GM12875 (cell line): ENCODE data around the gene RTN4RL2.

ENCODE experiments used
- H3K4me3 ChIP-seq: one replicate; pipeline ENCODE4 v1.5.1; 2011; ENCODE audit warnings: low read depth, low read length, control low read depth
- TF ChIP-seq, protein P1 (sequence below): IDR thresholded peaks from 2 replicates; pipeline ENCODE4 v1.5.1; 2011; ENCODE audit warnings: low read depth, mild to moderate bottlenecking, control low read depth, inconsistent platforms, low read length, moderate library complexity, borderline replicate concordance; ENCODE audit not compliant: insufficient read depth

RTN4RL2 gene

DNA sequence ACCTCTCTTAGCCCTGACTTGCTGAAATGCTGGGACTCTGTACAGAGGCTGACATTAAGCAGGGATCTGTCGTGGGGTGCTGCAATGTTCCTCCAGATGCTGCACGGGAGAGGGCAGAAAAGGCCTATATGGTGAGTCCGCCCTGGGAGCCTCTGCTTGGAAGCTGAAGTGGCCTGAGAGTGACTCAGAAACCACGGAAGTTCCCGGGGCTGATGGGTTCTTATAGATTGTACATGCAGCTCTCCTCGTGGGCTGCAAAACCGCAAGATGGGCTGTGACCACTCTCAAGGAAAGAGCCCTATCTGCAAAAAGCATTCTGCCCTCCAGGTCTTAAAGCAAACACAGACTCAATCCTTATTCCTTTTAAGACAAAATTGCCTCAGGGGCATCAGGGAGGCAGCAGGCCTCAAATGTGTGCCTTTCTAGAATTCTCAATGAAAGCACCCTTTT is 27.6 kb upstream of the RTN4RL2 start:
- TF ChIP-seq, protein P1, sequence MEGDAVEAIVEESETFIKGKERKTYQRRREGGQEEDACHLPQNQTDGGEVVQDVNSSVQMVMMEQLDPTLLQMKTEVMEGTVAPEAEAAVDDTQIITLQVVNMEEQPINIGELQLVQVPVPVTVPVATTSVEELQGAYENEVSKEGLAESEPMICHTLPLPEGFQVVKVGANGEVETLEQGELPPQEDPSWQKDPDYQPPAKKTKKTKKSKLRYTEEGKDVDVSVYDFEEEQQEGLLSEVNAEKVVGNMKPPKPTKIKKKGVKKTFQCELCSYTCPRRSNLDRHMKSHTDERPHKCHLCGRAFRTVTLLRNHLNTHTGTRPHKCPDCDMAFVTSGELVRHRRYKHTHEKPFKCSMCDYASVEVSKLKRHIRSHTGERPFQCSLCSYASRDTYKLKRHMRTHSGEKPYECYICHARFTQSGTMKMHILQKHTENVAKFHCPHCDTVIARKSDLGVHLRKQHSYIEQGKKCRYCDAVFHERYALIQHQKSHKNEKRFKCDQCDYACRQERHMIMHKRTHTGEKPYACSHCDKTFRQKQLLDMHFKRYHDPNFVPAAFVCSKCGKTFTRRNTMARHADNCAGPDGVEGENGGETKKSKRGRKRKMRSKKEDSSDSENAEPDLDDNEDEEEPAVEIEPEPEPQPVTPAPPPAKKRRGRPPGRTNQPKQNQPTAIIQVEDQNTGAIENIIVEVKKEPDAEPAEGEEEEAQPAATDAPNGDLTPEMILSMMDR = no peak
- H3K4me3 ChIP-seq = no peak overlapping the region

DNA sequence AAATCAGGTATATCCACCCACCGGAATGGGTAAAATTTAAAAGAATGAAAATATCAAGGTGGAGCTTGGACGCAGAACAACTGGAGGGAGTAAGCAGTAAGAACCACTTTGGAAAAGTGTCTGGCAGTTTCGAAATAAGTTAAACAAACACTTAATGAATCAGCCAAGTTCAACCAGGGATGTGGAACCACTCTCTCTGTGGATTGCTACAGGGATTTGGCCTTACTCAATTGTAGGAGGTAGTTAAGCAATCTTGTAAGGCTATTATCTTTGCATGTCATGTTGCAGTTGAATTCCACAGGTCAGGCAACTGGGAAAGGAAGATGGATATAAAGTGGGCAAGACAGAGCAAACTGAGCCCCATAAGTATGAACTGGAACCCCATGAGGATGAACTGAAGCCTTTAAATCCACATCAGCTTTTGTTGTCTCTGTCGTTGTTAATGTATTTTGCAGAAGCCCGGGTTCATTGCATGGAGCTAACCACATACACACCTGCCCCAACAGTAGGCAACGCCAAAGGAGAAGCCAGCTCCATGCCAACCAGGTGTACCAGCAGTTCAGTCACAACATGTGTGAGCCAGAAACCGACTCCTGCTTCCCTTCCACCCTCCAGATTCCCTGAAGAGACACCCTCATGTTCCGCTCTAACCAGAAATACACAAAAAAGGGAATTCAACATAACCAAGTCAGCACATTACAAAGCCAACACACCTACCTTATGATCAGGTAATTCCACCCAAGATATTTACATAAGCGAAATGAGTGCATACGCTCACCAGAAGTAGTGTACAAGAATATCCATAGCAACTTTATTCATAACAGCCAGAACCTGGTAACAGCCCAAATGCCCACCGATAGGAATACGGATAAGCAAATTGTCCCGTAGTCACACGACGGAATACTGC is 25.4 kb upstream of the RTN4RL2 start:
- no peak overlapping the region for H3K4me3 ChIP-seq
- TF ChIP-seq, protein P1 = no peak

DNA sequence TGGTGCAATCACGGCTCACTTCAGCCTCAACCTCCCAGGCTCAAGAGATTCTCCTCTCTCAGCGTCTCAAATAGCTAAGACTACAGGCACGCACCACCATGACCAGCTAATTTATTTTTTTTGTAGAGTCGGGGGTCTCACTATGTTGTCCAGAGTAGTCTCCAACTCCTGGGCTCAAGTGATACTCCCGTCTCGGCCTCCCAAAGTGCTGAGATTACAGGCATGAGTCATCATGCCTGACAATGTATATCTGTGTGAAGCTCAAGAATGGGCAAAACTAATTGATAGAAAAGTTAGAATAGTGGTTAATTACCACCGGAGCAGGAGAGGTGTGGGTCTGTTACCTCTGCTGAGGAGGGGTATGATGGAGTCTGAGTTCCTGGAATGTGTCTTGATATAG is 24.3 kb upstream of the RTN4RL2 start:
- H3K4me3 ChIP-seq = no peak overlapping the region
- TF ChIP-seq, protein P1 = no peak

DNA sequence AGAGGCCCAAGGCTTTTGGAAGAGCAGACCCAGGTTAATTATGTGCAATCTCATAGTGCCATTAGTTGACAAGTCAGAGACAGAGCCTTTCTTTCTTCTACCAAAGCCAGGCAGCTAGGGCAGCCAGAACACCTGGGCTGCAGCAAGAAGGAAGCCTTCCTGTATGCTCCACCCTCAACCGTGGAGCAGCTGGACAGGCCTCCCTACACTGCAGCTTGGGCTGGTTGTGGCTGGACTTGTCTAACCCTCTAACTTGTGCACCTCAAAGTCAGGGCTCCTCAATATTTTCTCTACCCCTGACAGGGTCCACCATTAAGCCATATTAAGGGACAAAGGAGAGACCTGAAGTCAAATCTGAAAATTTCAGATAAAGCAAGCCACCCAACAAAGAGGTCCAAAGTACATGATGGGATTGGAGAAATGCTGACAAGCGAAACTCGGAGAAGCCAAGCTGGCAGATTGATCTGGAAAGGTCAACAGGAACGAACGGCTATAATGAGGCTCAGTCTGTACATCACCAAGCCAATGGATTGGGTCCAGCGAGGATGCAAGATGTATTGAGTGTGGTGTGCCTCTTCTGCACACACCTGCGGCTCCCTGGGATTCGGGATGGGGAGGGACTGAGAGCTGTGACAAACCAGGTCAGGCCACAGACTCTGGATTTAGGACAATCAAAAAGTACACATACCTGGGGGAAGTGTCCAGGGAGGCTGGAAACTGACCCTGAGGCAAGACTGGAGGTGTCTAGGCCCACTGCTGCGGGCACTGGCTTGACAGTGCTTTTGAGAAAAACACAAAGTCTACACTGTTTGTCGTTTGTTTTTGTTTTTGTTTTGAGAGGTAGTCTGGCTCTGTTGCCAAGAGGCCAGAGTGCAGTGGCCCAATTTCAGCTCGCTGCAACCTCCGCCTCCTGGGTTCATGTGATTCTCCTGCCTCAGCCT is 21.7 kb upstream of the RTN4RL2 start:
- H3K4me3 ChIP-seq = no peak overlapping the region
- TF ChIP-seq, protein P1 = no peak

DNA sequence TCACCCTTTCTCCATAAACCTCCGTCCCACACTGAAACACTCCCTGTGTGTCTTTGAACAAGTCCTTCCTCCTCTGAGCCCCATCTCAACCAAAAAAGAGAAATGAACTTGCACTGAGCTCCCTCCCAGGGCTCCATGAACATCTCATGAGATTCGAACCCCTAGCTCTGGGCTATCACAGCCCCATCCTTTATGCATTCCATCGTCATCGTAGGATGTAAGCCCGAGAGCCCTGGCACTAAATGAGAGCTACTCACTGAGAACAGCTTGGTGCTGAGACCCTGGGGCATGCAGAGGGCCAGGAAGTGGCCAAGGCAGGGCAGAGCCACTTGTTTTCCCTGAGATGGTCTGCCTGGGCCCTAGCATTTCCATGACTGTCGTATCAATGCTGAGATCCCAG is 20.5 kb upstream of the RTN4RL2 start:
- TF ChIP-seq, protein P1 = no peak
- H3K4me3 ChIP-seq = no peak overlapping the region

DNA sequence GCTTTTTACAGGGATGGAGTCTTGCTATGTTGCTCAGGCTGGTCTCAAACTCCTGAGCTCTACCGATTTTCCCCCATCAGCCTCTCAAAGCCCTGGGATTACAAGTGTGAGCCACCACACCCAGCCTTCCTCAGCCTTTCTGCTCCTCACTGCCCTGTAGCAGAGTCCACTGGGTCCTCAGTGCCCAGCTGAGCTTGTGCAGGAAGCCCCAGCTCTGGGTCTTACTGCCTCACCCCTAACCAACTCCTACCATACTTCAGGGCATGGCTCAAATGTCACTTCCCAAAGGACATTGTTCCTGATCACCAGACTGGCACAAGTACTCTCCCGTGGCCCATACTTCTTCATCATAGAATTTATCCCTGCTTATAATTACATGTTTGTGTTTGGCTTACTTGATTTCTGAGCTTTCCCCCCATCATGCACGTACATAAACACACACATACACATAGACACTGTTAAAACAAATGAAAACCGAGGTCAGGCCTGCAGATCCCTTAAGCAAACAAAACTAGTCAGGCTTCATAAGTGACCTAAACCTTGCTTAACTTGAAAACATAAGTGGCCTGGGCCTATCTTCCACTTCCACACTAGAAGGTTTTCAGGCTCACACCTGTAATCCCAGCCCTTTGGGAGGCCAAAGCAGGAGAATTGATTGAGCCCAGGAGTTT is 19.4 kb upstream of the RTN4RL2 start:
- no peak overlapping the region for H3K4me3 ChIP-seq
- TF ChIP-seq, protein P1 = no peak
